SK-N-SH (cell line): ENCODE measurements around the gene GLDC.

Experiments used
- EZH2phosphoT487 ChIP-seq: fragments of 200-600 bp; sonication (generic); IDR thresholded peaks from 2 replicates; pipeline ENCODE4 v1.6.1; 2017; ENCODE audit warnings: low read depth, mixed run types, mild to moderate bottlenecking, antibody characterized with exemption, moderate library complexity, borderline replicate concordance
- MAX ChIP-seq: IDR thresholded peaks from 2 replicates; pipeline ENCODE4 v1.4.0; 2012; ENCODE audit warnings: low read depth
- MXI1 ChIP-seq: IDR thresholded peaks from 2 replicates; pipeline ENCODE4 v1.6.1; 2012; ENCODE audit warnings: mild to moderate bottlenecking, low read depth, low read length, improper control_type of control experiment
- TF ChIP-seq, protein P1 (sequence below): fragments of 200-600 bp; sonication (generic); IDR thresholded peaks from 2 replicates; pipeline ENCODE4 v1.6.1; 2017; ENCODE audit warnings: antibody characterized with exemption, mild to moderate bottlenecking, moderate library complexity

GRCh38 chr9:6592791-6593190 lies 52.7 kb downstream of the GLDC start:
- no peak for TF ChIP-seq MAX
- TF ChIP-seq, protein P1, sequence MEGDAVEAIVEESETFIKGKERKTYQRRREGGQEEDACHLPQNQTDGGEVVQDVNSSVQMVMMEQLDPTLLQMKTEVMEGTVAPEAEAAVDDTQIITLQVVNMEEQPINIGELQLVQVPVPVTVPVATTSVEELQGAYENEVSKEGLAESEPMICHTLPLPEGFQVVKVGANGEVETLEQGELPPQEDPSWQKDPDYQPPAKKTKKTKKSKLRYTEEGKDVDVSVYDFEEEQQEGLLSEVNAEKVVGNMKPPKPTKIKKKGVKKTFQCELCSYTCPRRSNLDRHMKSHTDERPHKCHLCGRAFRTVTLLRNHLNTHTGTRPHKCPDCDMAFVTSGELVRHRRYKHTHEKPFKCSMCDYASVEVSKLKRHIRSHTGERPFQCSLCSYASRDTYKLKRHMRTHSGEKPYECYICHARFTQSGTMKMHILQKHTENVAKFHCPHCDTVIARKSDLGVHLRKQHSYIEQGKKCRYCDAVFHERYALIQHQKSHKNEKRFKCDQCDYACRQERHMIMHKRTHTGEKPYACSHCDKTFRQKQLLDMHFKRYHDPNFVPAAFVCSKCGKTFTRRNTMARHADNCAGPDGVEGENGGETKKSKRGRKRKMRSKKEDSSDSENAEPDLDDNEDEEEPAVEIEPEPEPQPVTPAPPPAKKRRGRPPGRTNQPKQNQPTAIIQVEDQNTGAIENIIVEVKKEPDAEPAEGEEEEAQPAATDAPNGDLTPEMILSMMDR = no peak
- TF ChIP-seq EZH2phosphoT487 = no peak
- no peak for TF ChIP-seq MXI1
